OCI-LY3 (cell line): Measurements from ENCODE around the gene ULBP1.

Experiments used
- H2AFZ ChIP-seq: fragments of 200-600, 300-600 bp; shearing (Covaris generic); 2 replicates; pipeline ENCODE4 v1.6.0; 2014; ENCODE audit warnings: antibody characterized with exemption, low read depth, low read length
- H3K27ac ChIP-seq: fragments of 200-600, 300-600 bp; sonication (generic); 2 replicates; pipeline ENCODE4 v1.5.1; 2014; ENCODE audit warnings: mild to moderate bottlenecking, low read length, moderate library complexity, mixed read lengths
- H3K27me3 ChIP-seq: fragments of 200-600, 300-600 bp; sonication (generic); 2 replicates; pipeline ENCODE4 v1.6.1; 2014; ENCODE audit warnings: low read depth, low read length, mixed read lengths
- H3K36me3 ChIP-seq: fragments of 200-600, 300-600 bp; sonication (generic); replicated peaks from 2 replicates; pipeline ENCODE3; 2014; ENCODE audit warnings: low read depth, low read length, mixed read lengths
- H3K4me1 ChIP-seq: fragments of 300-600, 200-600 bp; sonication (generic); 2 replicates; pipeline ENCODE4 v1.6.1; 2014; ENCODE audit warnings: low read length, mixed read lengths
- H3K4me2 ChIP-seq: fragments of 200-600, 300-600 bp; sonication (generic); 2 replicates; pipeline ENCODE4 v1.6.1; 2014; ENCODE audit warnings: low read length, mixed read lengths
- H3K4me3 ChIP-seq: fragments of 300-600, 200-600 bp; sonication (generic); 2 replicates; pipeline ENCODE4 v1.5.1; 2014; ENCODE audit warnings: antibody characterized with exemption, mild to moderate bottlenecking, low read length, moderate library complexity
- H3K79me2 ChIP-seq: fragments of 300-600, 200-600 bp; shearing (Covaris generic); 2 replicates; pipeline ENCODE4 v1.6.1; 2014; ENCODE audit warnings: mild to moderate bottlenecking, low read length, mixed read lengths
- H3K9ac ChIP-seq: fragments of 300-600, 200-600 bp; shearing (Covaris generic); 2 replicates; pipeline ENCODE4 v1.6.0; 2014; ENCODE audit warnings: mild to moderate bottlenecking, low read length, moderate library complexity
- H3K9me3 ChIP-seq: fragments of 200-600, 300-600 bp; shearing (Covaris generic); 2 replicates; pipeline ENCODE4 v1.6.1; 2014; ENCODE audit warnings: low read length, mixed read lengths; ENCODE audit not compliant: insufficient read depth
- H4K20me1 ChIP-seq: fragments of 200-600, 300-600 bp; sonication (generic); 2 replicates; pipeline ENCODE4 v1.6.1; 2016; ENCODE audit warnings: low read length, mixed read lengths; ENCODE audit not compliant: insufficient read depth
- CTCF ChIP-seq: fragments of 200-600, 300-600 bp; sonication (generic); IDR thresholded peaks from 2 replicates; pipeline ENCODE4 v1.5.1; 2014; ENCODE audit warnings: antibody characterized with exemption, low read length, low read depth
- EZH2phosphoT487 ChIP-seq: fragments of 200-600 bp; shearing (Covaris generic); IDR thresholded peaks from 2 replicates; pipeline ENCODE4 v1.6.1; 2018; ENCODE audit warnings: antibody characterized with exemption, mixed run types, low read depth

The ULBP1 gene

GRCh38 chr6:149978610-149979009 lies 14.9 kb downstream of the ULBP1 start:
- H3K27me3 ChIP-seq, result peaks cover 12% of the 10 kb centered on the region
- no peak for TF ChIP-seq CTCF
- no peak for TF ChIP-seq EZH2phosphoT487
- H3K9me3 ChIP-seq, result no peaks in the 10 kb centered on the region

DNA sequence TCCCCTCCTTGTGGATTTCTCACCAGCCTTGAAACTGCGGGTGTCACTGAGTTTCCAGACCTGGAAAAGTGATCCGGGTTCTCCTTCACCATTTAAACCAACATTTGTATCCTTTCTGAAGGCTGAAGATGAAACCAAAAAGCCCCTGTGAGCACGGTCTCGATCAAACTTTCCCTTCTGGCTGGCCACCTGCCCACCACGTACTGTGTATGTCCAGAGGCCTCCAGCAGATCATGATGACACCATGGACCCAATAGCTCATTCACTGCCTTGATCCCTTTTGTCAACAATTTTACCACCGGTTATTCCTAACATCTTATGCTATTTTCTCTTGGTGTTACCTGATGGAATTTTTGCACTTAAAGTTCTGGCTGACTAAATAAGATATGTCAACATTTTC lies 15.6 kb downstream of the ULBP1 start:
- TF ChIP-seq CTCF (no peak), EZH2phosphoT487 (no peak)
- Histone ChIP-seq H3K4me2 (no peak overlapping the region), H3K27me3 (peaks cover 12% of the 10 kb centered on the region), H3K36me3 (no peaks in the 10 kb centered on the region), H3K9ac (no peak overlapping the region), H4K20me1 (no peaks in the 10 kb centered on the region), H3K9me3 (no peaks in the 10 kb centered on the region), H2AFZ (no peak overlapping the region), H3K4me3 (no peak overlapping the region), H3K79me2 (no peaks in the 10 kb centered on the region), H3K4me1 (no peaks in the 10 kb centered on the region), H3K27ac (no peak overlapping the region)

More at GRCh38 chr6:149978610-149979009, 14.9 kb downstream of the ULBP1 start:
- Histone ChIP-seq H3K27ac (no peak overlapping the region), H3K4me1 (no peaks in the 10 kb centered on the region), H3K4me3 (no peak overlapping the region), H3K9ac (no peak overlapping the region), H3K79me2 (no peaks in the 10 kb centered on the region), H3K4me2 (no peak overlapping the region), H2AFZ (no peak overlapping the region), H4K20me1 (no peaks in the 10 kb centered on the region), H3K36me3 (no peaks in the 10 kb centered on the region)

DNA sequence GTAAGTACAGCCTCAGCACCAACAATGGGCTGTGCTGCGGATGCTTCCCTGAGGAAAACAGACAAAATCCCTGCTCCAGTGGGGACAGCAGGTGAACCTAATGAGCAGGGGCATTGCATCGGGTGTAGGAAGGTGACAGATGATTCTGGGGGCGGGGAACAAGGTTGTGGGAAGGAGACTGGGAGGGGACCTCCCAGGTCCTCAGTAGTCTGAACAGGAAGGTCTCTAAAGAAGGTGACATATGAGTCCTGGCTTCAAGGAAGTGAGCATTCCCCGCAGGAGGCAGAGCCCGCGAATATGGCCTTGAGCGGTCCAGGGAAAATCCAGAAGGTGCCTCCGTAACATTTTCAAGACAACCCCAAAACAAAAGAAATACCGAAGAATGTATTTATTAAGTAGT lies 19.4 kb downstream of the ULBP1 start:
- H2AFZ ChIP-seq, result no peak overlapping the region
- H3K79me2 ChIP-seq, result no peaks in the 10 kb centered on the region
- no peak overlapping the region for H3K4me3 ChIP-seq
- H3K4me2 ChIP-seq, result no peak overlapping the region
- H4K20me1 ChIP-seq, result no peaks in the 10 kb centered on the region
- no peaks in the 10 kb centered on the region for H3K36me3 ChIP-seq
- H3K27ac ChIP-seq, result no peak overlapping the region
- peaks cover 38% of the 10 kb centered on the region for H3K27me3 ChIP-seq
- H3K9ac ChIP-seq, result no peak overlapping the region
- no peaks in the 10 kb centered on the region for H3K4me1 ChIP-seq
- no peaks in the 10 kb centered on the region for H3K9me3 ChIP-seq
- TF ChIP-seq EZH2phosphoT487, result no peak
- no peak for TF ChIP-seq CTCF

DNA sequence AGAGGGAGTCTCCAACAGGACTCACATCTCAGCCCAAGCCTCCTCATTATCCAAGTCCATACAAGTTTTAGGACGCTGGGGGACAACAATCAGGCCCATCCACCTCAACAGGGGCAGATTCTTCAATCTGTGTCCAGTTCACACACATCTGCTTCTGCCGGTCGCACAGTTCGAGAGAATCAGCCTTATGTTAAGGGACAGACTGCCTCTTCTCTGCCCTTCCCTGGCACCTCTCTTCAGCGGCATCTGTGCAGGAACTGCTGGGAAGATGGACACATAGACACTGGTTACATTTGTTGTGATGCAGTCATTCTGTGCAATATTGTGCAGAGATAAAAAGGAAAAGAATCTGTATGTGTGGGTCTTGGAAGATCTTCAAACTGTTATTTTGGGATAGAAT lies 21.0 kb downstream of the ULBP1 start:
- Histone ChIP-seq H3K4me3 (no peak overlapping the region), H2AFZ (no peak overlapping the region), H3K9ac (no peak overlapping the region), H3K9me3 (no peaks in the 10 kb centered on the region), H3K27me3 (peaks cover 38% of the 10 kb centered on the region), H3K4me1 (no peaks in the 10 kb centered on the region), H4K20me1 (no peaks in the 10 kb centered on the region), H3K36me3 (no peaks in the 10 kb centered on the region), H3K4me2 (no peak overlapping the region), H3K79me2 (no peaks in the 10 kb centered on the region), H3K27ac (no peak overlapping the region)
- TF ChIP-seq CTCF (no peak), EZH2phosphoT487 (no peak)
